NOMO-1 treated with DMSO at 0.1 percent for 48 hours (cell line): ENCODE results near the gene LRRN2.

Experiments
- DNase-seq: peaks from one replicate; lab custom pipeline; 2025; ENCODE audit not compliant: unreplicated experiment; lab: John Stamatoyannopoulos, UW

Gene LRRN2

GRCh38 chr1:204602871-204603542 lies 82.5 kb downstream of the LRRN2 start:
- no peak for DNase-seq

- no peak for DNase-seq
Measured at GRCh38 chr1:204602111-204602579, 83.4 kb downstream of the LRRN2 start.

- no peak for DNase-seq
Measured at GRCh38 chr1:204600968-204601367, 84.6 kb downstream of the LRRN2 start.

GRCh38 chr1:204600203-204600602 lies 85.3 kb downstream of the LRRN2 start:
- DNase-seq: no peak

GRCh38 chr1:204599596-204599995 lies 85.9 kb downstream of the LRRN2 start:
- DNase-seq: no peak

- no peak for DNase-seq
Measured at GRCh38 chr1:204599098-204599497, 86.4 kb downstream of the LRRN2 start.

GRCh38 chr1:204598319-204598969 lies 87.1 kb downstream of the LRRN2 start:
- DNase-seq: peak; percentile 80

GRCh38 chr1:204592246-204592948 lies 93.1 kb downstream of the LRRN2 start:
- no peak for DNase-seq

- no peak for DNase-seq
Measured at GRCh38 chr1:204591473-204592090, 94.0 kb downstream of the LRRN2 start.

GRCh38 chr1:204589409-204590038 lies 96.0 kb downstream of the LRRN2 start:
- no peak for DNase-seq

- DNase-seq: no peak
Measured at GRCh38 chr1:204588826-204589225, 96.7 kb downstream of the LRRN2 start.

GRCh38 chr1:204587621-204588020 lies 97.9 kb downstream of the LRRN2 start:
- no peak for DNase-seq

- DNase-seq: no peak
Measured at GRCh38 chr1:204584699-204585372, 100.7 kb downstream of the LRRN2 start.

- DNase-seq: no peak
Measured at GRCh38 chr1:204583909-204584632, 101.5 kb downstream of the LRRN2 start.

- no peak for DNase-seq
Measured at GRCh38 chr1:204581759-204582158, 103.8 kb downstream of the LRRN2 start.

- DNase-seq: no peak
Measured at GRCh38 chr1:204580862-204581261, 104.7 kb downstream of the LRRN2 start.

- DNase-seq: no peak
Measured at GRCh38 chr1:204579681-204580080, 105.9 kb downstream of the LRRN2 start.

- peak; percentile 59 for DNase-seq
Measured at GRCh38 chr1:204578867-204579664, 106.5 kb downstream of the LRRN2 start.
